GM19193 (cell line): ENCODE results near the gene KCNG2.

ENCODE experiments used
- POLR2A ChIP-seq: IDR thresholded peaks from 4 replicates; pipeline ENCODE4 v1.6.1; 2011; ENCODE audit not compliant: insufficient read depth, insufficient read length; ENCODE audit errors: extremely low read depth

The KCNG2 gene

GRCh38 chr18:79914614-79915160, 116.9 kb downstream of the KCNG2 start:
- no peak for TF ChIP-seq POLR2A

- no peak for TF ChIP-seq POLR2A
Observed at GRCh38 chr18:79915161-79916127, 117.7 kb downstream of the KCNG2 start.

GRCh38 chr18:79916128-79916494, 118.4 kb downstream of the KCNG2 start:
- TF ChIP-seq POLR2A, result no peak

- TF ChIP-seq POLR2A, result no peak
Observed at GRCh38 chr18:79916546-79917168, 118.9 kb downstream of the KCNG2 start.

- no peak for TF ChIP-seq POLR2A
Observed at GRCh38 chr18:79917169-79917852, 119.6 kb downstream of the KCNG2 start.

GRCh38 chr18:79917853-79918614, 120.3 kb downstream of the KCNG2 start:
- no peak for TF ChIP-seq POLR2A

GRCh38 chr18:79918615-79919011, 120.9 kb downstream of the KCNG2 start:
- no peak for TF ChIP-seq POLR2A

- TF ChIP-seq POLR2A, result no peak
Observed at GRCh38 chr18:79919089-79919488, 121.4 kb downstream of the KCNG2 start.

GRCh38 chr18:79921984-79922965, 124.5 kb downstream of the KCNG2 start:
- TF ChIP-seq POLR2A, result no peak

GRCh38 chr18:79922971-79923411, 125.3 kb downstream of the KCNG2 start:
- no peak for TF ChIP-seq POLR2A

- TF ChIP-seq POLR2A, result no peak
Observed at GRCh38 chr18:79923896-79924585, 126.3 kb downstream of the KCNG2 start.

- TF ChIP-seq POLR2A, result no peak
Observed at GRCh38 chr18:79924814-79925731, 127.3 kb downstream of the KCNG2 start.
